K562 (cell line): ENCODE results near the gene SHTN1. TPM values are rescaled to one million over a fixed set of nuclear protein-coding genes. Genes with fewer than 3 reads are reported as not detected.

Source experiments
- ATAC-seq: fragments of 200-7000 bp; cut with Tn5 transposase; 3 replicates; pipeline ENCODE4 v1.9.1; 2020; ENCODE audit warnings: moderate library complexity
- BruUV-seq: library from RNA; stranded (reverse); fragments of 400-500 nt; replicated peaks from 2 replicates; lab custom pipeline; 2021; lab: Mats Ljungman, UMichigan
- CTCF ChIA-PET: fragments of 300-600 bp; formaldehyde crosslinking; extraction: SDS; loops from one replicate; lab custom pipeline; 2021; ENCODE audit warnings: low intra/inter-chr PET ratio; lab: Yijun Ruan, JAX
- POLR2A ChIA-PET: fragments of 300-600, 350-650 bp; sonication (Branson Sonifier 250); formaldehyde crosslinking; extraction: SDS; loops from one replicate; lab custom pipeline; 2021; ENCODE audit warnings: antibody characterized with exemption, inconsistent platforms; lab: Yijun Ruan, JAX
- DNase-seq, 4 experiments: peaks; one replicate each; pipeline versions ENCODE4 v3.0.0 to v3.0.0-alpha.2; 2011 to 2018; ENCODE audit warnings: low spot score in 3 of 4, mixed read lengths in 3 of 4; ENCODE audit errors: extremely low read depth in 1 of 4
- FAIRE-seq: peaks from 2 replicates; lab custom pipeline; 2011; peaks lifted over from hg19 to GRCh38; lab: Jason Lieb, UNC
- H2AFZ ChIP-seq: 2 replicates; pipeline ENCODE4 v1.6.0; 2011; ENCODE audit warnings: low read depth, low read length, control low read depth, inconsistent platforms
- H3K27ac ChIP-seq: fragments of 200-600 bp; 3 replicates; pipeline ENCODE4 v1.8.0; 2011; ENCODE audit warnings: low read depth, mild to moderate bottlenecking, control low read depth, inconsistent platforms, low read length, moderate library complexity, mixed read lengths; ENCODE audit errors: extremely low read depth
- H3K27me3 ChIP-seq, 2 experiments: fragments of 300-600 bp in 1 of 2; 2 replicates in 1 of 2; 3 replicates in 1 of 2; pipeline versions ENCODE4 v1.6.0 to v1.8.0; 2011; ENCODE audit warnings: inconsistent platforms in 2 of 2, low read length in 2 of 2, mild to moderate bottlenecking in 1 of 2, mixed read lengths in 1 of 2, moderate library complexity in 1 of 2; ENCODE audit not compliant: control insufficient read depth in 2 of 2, insufficient read depth in 2 of 2
- H3K36me3 ChIP-seq: fragments of 300-600 bp; 3 replicates; pipeline ENCODE4 v1.8.0; 2011; ENCODE audit warnings: mild to moderate bottlenecking, low read length, inconsistent platforms; ENCODE audit not compliant: control insufficient read depth, insufficient read depth
- H3K4me1 ChIP-seq, 2 experiments: fragments of 200-600 bp in 1 of 2; replicated peaks in 1 of 2; 2 replicates in 1 of 2; 3 replicates in 1 of 2; pipeline versions ENCODE4 v1.5.1 to v1.8.0; 2011; ENCODE audit warnings: inconsistent platforms in 2 of 2, low read length in 2 of 2, mild to moderate bottlenecking in 1 of 2, mixed read lengths in 1 of 2, moderate library complexity in 1 of 2; ENCODE audit not compliant: control insufficient read depth in 2 of 2, insufficient read depth in 2 of 2
- H3K4me2 ChIP-seq: 2 replicates; pipeline ENCODE4 v1.6.1; 2011; ENCODE audit warnings: low read length, control low read depth, inconsistent platforms, mixed read lengths; ENCODE audit not compliant: insufficient read depth
- H3K4me3 ChIP-seq: fragments of 200-600 bp; sonication (generic), shearing (Covaris generic); 2 replicates; pipeline ENCODE4 v1.5.1; 2016; ENCODE audit warnings: control low read depth, inconsistent platforms
- H3K79me2 ChIP-seq: fragments of 200-600 bp; 3 replicates; pipeline ENCODE4 v1.8.0; 2011; ENCODE audit warnings: low read length, inconsistent platforms; ENCODE audit not compliant: control insufficient read depth, insufficient read depth
- H3K9ac ChIP-seq, 2 experiments: 2 replicates each; pipeline versions ENCODE4 v1.6.0 to v1.6.1; 2011; ENCODE audit warnings: low read depth in 2 of 2, low read length in 2 of 2, control low read depth in 1 of 2, inconsistent platforms in 1 of 2, mild to moderate bottlenecking in 1 of 2, mixed read lengths in 1 of 2; ENCODE audit not compliant: insufficient read depth in 1 of 2
- H3K9me1 ChIP-seq: one replicate; pipeline ENCODE4 v1.6.0; 2011; ENCODE audit warnings: inconsistent platforms, mild to moderate bottlenecking, low read length, moderate library complexity; ENCODE audit not compliant: control insufficient read depth, insufficient read depth
- H3K9me3 ChIP-seq: replicated peaks from 2 replicates; pipeline ENCODE4 v1.5.1; 2011; ENCODE audit warnings: low read depth, low read length, inconsistent platforms; ENCODE audit not compliant: control insufficient read depth, insufficient read depth
- H4K20me1 ChIP-seq: replicated peaks from 2 replicates; pipeline ENCODE4 v1.6.1; 2011; ENCODE audit warnings: low read length, inconsistent platforms, mixed read lengths; ENCODE audit not compliant: control insufficient read depth, insufficient read depth
- CHD4 ChIP-seq: fragments of 200-600 bp; sonication (generic); IDR thresholded peaks from 3 replicates; pipeline ENCODE4 v1.6.1; 2012; ENCODE audit warnings: low read depth, mild to moderate bottlenecking, mixed read lengths, low read length, inconsistent platforms; ENCODE audit not compliant: insufficient read depth, insufficient replicate concordance, poor library complexity, severe bottlenecking
- JUND ChIP-seq, 2 experiments: IDR thresholded peaks; 2 replicates in 1 of 2; 3 replicates in 1 of 2; pipeline ENCODE4 v1.6.1; 2011; ENCODE audit warnings: borderline replicate concordance in 2 of 2, low read depth in 2 of 2, low read length in 2 of 2, improper control_type of control experiment in 1 of 2, missing biosample characterization in 1 of 2, missing genetic modification characterization in 1 of 2, missing genetic modification reagents in 1 of 2
- MECOM ChIP-seq: fragments of 250-450 bp; sonication (Bioruptor Pico); IDR thresholded peaks from 2 replicates; pipeline ENCODE4 v1.8.0; 2022; ENCODE audit warnings: inconsistent platforms
- RFX1 ChIP-seq: fragments of 450-650 bp; IDR thresholded peaks from 2 replicates; pipeline ENCODE4 v1.6.1; 2016; ENCODE audit warnings: mild to moderate bottlenecking, moderate library complexity
- SOX6 ChIP-seq: fragments of 450-650 bp; IDR thresholded peaks from 2 replicates; pipeline ENCODE4 v1.6.1; 2014; ENCODE audit warnings: mild to moderate bottlenecking
- ZBTB11 ChIP-seq, 3 experiments: fragments of 200-800 bp in 1 of 3; fragments of 250-450 bp in 1 of 3; fragments of 450-650 bp in 1 of 3; sonication (Bioruptor Pico) in 1 of 3; sonication (Bioruptor generic) in 1 of 3; formaldehyde crosslinking in 1 of 3; IDR thresholded peaks; 2 replicates each; pipeline versions ENCODE4 v1.6.1 to v1.8.0; 2016 to 2022; ENCODE audit warnings: mild to moderate bottlenecking in 2 of 3, missing genetic modification characterization in 2 of 3, missing compliant biosample characterization in 1 of 3, moderate library complexity in 1 of 3
- ZNF239 ChIP-seq: fragments of 250-450 bp; sonication (Bioruptor Pico); IDR thresholded peaks from 2 replicates; pipeline ENCODE4 v1.4.0; 2020; ENCODE audit warnings: mild to moderate bottlenecking
- WGBS: fragments of 100-300 bp; shearing (Covaris generic); methylation state at CpG from one replicate; pipeline ENCODE4 v1.1.6; 2016; ENCODE audit warnings: low coverage, mixed read lengths; ENCODE audit not compliant: insufficient coverage; ENCODE audit errors: missing lambda C conversion rate; 5-methylcytosine and 5-hydroxymethylcytosine counted together
- in situ Hi-C: fragments of 300-500 bp; cut with MboI; formaldehyde crosslinking; loops from 4 replicates; pipeline ENCODE4 v1.15.0; 2018; ENCODE audit warnings: inconsistent platforms, mixed read lengths
- intact Hi-C: fragments of 100-400 bp; cut with micrococcal nuclease; formaldehyde crosslinking; loops from 2 replicates; pipeline ENCODE4 v1.14.2; 2022
- polyA plus RNA-seq, 8 experiments: library from polyadenylated mRNA; depleted of rRNA in 4 of 8; stranded (reverse) in 5 of 8; unstranded in 3 of 8; fragments of >200 nt; fragmentation: Nextera tagmentation in 2 of 8; fragmentation: Illumina TruSeq in 1 of 8; extraction: Ambion mirVana in 2 of 8; extraction: Trizol in 1 of 8; gene quantifications; 2 replicates each; pipeline versions ENCODE4 v1.2.1 to v1.2.3, GENCODE V29; 2011 to 2014; ENCODE audit warnings: inconsistent platforms in 1 of 8, missing spikeins in 1 of 8
- total RNA-seq, 7 experiments: library from RNA; depleted of rRNA in 6 of 7; stranded (reverse); fragments of >200 nt in 6 of 7; fragmentation: Illumina TruSeq in 2 of 7; extraction: Trizol in 2 of 7; gene quantifications; 2 replicates each; pipeline versions ENCODE4 v1.2.1 to v1.2.3, GENCODE V29; 2011 to 2021; ENCODE audit warnings: low replicate concordance in 1 of 7
- TF ChIP-seq, protein P1 (sequence below): IDR thresholded peaks from 2 replicates; pipeline ENCODE4 v1.6.1; 2012; ENCODE audit warnings: low read depth, low read length, improper control_type of control experiment, borderline replicate concordance

The SHTN1 gene
- total and polyA plus RNA-seq, 9 of the 15 experiments (the other 6 are each of a cell fraction or from before 2014, with no cell fraction given): 5.4 to 21.3 (median 13.3) TPM

DNA sequence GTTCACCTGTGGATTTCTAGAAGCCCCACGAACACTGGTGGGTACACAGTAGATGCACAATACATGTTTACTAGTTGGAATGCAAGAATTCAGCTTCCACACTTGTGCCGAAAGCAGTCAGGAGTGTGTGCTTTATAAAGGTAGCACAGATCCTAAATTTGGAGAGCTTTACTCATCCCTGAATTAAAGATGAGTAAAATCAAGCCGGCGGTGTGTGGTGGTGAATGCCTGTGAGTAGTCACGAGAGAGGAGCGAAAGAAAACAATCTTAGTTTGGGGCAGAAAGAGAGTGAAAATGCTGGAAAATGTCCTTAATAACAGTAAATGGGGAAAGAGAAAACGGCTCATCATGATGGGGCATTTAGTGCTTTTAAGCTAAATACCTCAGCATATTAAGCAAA, 169.3 kb downstream of the SHTN1 start:
- Histone ChIP-seq H4K20me1 (no peaks in the 10 kb centered on the region; the same call in 1 of the 2 replicates), H3K4me2 (no peak overlapping the region), H3K4me3 (no peak overlapping the region), H3K79me2 (no peaks in the 10 kb centered on the region), H3K9ac (no peak overlapping the region), H2AFZ (no peak overlapping the region), H3K27me3 (peaks cover 9 to 44% of the 10 kb centered on the region in 2 experiments; a peak in 4 of 5 replicates), H3K9me1 (no peaks in the 10 kb centered on the region), H3K9me3 (no peaks in the 10 kb centered on the region), H3K4me1 (no peaks in the 10 kb centered on the region), H3K27ac (no peak overlapping the region), H3K36me3 (no peaks in the 10 kb centered on the region)
- TF ChIP-seq RFX1 (no peak), CHD4 (no peak), JUND (IDR thresholded peaks at IDR 0.05; ENCODE audit: borderline replicate concordance, low read depth, low read length) (no peak), JUND (tag; IDR thresholded peaks at IDR 0.05; ENCODE audit: borderline replicate concordance, low read depth, low read length) (no peak), ZBTB11 (CRISPR knock-in tag; IDR thresholded peaks at IDR 0.05) (no peak), MECOM (CRISPR knock-in tag) (no peak), SOX6 (no peak), ZNF239 (CRISPR knock-in tag) (no peak)
- TF ChIP-seq, protein P1, sequence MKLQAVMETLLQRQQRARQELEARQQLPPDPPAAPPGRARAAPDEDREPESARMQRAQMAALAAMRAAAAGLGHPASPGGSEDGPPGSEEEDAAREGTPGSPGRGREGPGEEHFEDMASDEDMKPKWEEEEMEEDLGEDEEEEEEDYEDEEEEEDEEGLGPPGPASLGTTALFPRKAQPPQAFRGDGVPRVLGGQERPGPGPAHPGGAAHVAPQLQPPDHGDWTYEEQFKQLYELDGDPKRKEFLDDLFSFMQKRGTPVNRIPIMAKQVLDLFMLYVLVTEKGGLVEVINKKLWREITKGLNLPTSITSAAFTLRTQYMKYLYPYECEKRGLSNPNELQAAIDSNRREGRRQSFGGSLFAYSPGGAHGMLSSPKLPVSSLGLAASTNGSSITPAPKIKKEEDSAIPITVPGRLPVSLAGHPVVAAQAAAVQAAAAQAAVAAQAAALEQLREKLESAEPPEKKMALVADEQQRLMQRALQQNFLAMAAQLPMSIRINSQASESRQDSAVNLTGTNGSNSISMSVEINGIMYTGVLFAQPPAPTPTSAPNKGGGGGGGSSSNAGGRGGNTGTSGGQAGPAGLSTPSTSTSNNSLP: no peak
- ChIA-PET CTCF (interaction anchor here (2.8 kb wide), 1 partner anchor 340 kb away, joined by 11 read pairs; no protein-coding TSS in a partner anchor), POLR2A (interaction anchor here (0.6 to 1.2 kb wide), 3 partner anchors 13 to 164 kb away, joined by 3 to 4 read pairs (median 3); partner anchors contain the start of gene ENO4)
- no peak for ATAC-seq
- BruUV-seq: no TSS peak
- intact Hi-C loops: loop anchor here (2.0 to 5.0 kb wide), 3 partner anchors 237 to 339 kb away; no protein-coding TSS in a partner anchor
- DNase-seq: no peak
- in situ Hi-C loops: no loop called here
- FAIRE-seq: no peak
- WGBS: 1% methylated on average over 7 of the region's 7 CpGs
